Ureter (tissue), 1 donor: ENCODE measurements around the gene IL33. TPM values are rescaled to one million over a fixed set of nuclear protein-coding genes. Genes with fewer than 3 reads are reported as not detected.

ENCODE experiments used
- DNase-seq: peaks from one replicate; pipeline ENCODE4 v3.0.0-alpha.2; 2020; ENCODE audit warnings: low spot score
- total RNA-seq: library from RNA; stranded (reverse); gene quantifications from one replicate; pipeline ENCODE4 v1.2.4, GENCODE V29; 2023
- donor health status: DM: yes; HTN: yes; CAD: no.

Gene IL33
- total RNA-seq, 1 donor from 2014 or later: 49.7 TPM

DNA sequence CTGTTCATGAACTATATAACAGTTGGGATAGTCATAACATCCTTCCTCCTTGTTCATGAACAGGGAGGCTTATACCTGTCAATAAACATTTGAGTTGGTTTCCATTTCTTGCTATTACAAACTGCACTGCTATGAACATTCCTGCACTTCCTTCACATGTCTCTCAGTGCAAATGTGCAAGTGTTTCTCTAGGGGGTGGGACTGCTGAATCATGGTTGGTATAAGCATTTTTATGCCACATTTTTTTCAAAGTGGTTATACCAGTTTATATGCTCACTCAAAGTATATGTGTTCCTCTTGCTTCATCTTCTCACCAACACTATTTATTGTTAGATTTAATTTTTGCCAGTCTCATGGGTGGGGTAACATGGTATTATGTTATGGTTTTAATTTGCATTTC is 86.8 kb downstream of the IL33 start:
- DNase-seq: no peak

DNA sequence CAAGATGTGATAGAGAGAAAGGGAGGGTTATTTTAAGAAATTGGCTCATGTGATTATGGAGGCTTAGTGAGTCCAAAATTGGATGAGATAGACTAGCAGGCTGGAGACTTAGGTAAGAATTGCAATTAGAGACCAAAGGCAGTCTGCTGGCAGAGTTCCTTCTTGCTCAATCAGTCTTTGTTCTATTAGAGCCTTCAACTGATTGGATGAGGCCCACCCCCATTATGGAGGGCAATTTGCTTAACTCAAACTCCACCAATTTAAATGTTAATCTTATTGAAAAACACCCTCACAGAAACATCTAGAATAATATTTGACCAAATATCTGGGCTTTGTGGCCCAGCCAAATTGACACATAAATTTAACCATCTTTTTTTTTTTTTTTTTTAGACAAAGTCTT is 88.6 kb downstream of the IL33 start:
- DNase-seq: no peak

DNA sequence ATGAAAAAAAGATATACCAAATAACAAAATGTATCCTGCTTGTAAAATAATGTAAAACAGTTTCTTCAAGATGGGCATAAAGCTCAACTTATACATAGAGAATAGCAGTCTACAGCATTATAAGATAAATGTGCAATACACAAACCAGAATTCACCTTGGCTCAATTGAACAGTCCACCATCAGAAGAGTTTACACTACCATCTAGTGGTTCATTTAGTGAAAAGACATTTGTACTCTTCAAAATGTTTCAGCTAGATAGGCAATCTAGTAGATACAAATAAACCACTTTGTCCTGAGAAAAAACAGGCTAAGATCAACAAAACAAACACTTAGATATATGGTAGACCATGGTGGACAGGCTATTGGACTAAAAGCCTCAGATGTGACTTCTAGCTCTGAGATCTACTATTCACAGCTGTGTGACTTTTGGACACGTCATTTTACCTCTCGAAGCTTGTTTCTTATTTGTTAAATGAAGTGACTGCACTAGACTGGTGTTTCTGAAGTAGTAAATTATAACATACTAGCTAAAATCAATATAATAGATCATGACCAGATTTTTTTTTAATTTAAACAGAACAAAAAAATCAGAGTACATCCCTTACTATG is 90.5 kb downstream of the IL33 start:
- no peak for DNase-seq

Other genes with a start within 250 kb of the IL33 start
- gene RANBP6, start 200.2 kb upstream of the IL33 start, total RNA-seq: 14.7 TPM
- gene TPD52L3, start 112.6 kb downstream of the IL33 start, total RNA-seq: not detected
- 56.5 TPM for gene UHRF2, start 197.4 kb downstream of the IL33 start, total RNA-seq